ENCODE data around the gene DBNL.
"Not testable (repeated sequence)": the region's sequence is repeated elsewhere in the genome, so short reads cannot be mapped to it uniquely, and the experiment has no call there.

GRCh38 chr7:44022069-44022468 is 22.4 kb upstream of the DBNL start:
- TF ChIP-seq, protein P1, sequence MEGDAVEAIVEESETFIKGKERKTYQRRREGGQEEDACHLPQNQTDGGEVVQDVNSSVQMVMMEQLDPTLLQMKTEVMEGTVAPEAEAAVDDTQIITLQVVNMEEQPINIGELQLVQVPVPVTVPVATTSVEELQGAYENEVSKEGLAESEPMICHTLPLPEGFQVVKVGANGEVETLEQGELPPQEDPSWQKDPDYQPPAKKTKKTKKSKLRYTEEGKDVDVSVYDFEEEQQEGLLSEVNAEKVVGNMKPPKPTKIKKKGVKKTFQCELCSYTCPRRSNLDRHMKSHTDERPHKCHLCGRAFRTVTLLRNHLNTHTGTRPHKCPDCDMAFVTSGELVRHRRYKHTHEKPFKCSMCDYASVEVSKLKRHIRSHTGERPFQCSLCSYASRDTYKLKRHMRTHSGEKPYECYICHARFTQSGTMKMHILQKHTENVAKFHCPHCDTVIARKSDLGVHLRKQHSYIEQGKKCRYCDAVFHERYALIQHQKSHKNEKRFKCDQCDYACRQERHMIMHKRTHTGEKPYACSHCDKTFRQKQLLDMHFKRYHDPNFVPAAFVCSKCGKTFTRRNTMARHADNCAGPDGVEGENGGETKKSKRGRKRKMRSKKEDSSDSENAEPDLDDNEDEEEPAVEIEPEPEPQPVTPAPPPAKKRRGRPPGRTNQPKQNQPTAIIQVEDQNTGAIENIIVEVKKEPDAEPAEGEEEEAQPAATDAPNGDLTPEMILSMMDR (IDR thresholded peaks at IDR 0.05) = not testable (repeated sequence)
- TF ChIP-seq POLR2A, POLR2AphosphoS5 (IDR thresholded peaks at IDR 0.05): not testable (repeated sequence)
